Duodenal mucosa (tissue), 2 donors: ENCODE data around the gene ELAVL2.

ENCODE experiments used
- H3K27ac ChIP-seq: one replicate; pipeline ENCODE4 v1.7.0; 2013; ENCODE audit warnings: low read depth, low read length
- H3K27me3 ChIP-seq, 2 donors: one replicate each; pipeline ENCODE4 v1.7.0; 2013; ENCODE audit warnings: low read length in 2 of 2, control low read depth in 1 of 2; ENCODE audit not compliant: insufficient read depth in 2 of 2, control insufficient read depth in 1 of 2
- H3K36me3 ChIP-seq, 2 donors: one replicate each; pipeline ENCODE4 v1.7.0; 2013; ENCODE audit warnings: low read length in 2 of 2, control low read depth in 1 of 2; ENCODE audit not compliant: insufficient read depth in 2 of 2, control insufficient read depth in 1 of 2
- H3K4me1 ChIP-seq, 2 donors: one replicate each; pipeline ENCODE4 v1.7.0; 2013; ENCODE audit warnings: low read length in 2 of 2, control low read depth in 1 of 2; ENCODE audit not compliant: insufficient read depth in 2 of 2, control insufficient read depth in 1 of 2
- H3K4me3 ChIP-seq, 2 donors: one replicate each; pipeline ENCODE4 v1.7.0; 2013; ENCODE audit warnings: low read length in 2 of 2, low read depth in 1 of 2
- H3K9ac ChIP-seq, 2 donors: one replicate each; pipeline ENCODE4 v1.7.0; 2013; ENCODE audit warnings: low read length in 2 of 2, low read depth in 1 of 2
- H3K9me3 ChIP-seq, 2 donors: one replicate each; pipeline ENCODE4 v1.7.0; 2013; ENCODE audit warnings: low read length in 2 of 2, control low read depth in 1 of 2; ENCODE audit not compliant: control insufficient read depth in 1 of 2

Gene ELAVL2

DNA sequence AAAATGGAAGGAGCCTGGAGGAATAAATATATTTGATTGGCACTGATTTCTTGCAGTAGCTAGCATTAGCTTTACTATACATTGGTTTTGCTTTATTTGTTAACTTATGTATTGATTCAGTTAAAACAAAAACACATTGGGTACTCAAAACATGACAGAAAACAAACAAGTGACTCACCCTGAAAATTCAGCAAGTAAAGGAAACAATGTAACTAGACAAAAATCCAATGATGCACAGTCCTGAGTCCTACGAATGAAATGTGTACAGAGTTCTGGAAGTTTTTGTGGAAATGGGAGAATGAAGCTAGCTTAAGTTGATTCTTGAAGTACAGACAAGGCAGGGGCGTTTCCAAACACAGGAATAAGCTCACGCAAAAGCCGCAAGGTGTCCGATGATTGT lies 175.0 kb downstream of the ELAVL2 start:
- Histone ChIP-seq H3K9ac (no peak overlapping the region), H3K4me3 (no peak overlapping the region), H3K36me3 (no peaks in the 10 kb centered on the region), H3K9me3 (peaks cover 0 to 9% of the 10 kb centered on the region in 2 donors), H3K4me1 (no peaks in the 10 kb centered on the region), H3K27ac (no peak overlapping the region), H3K27me3 (no peaks in the 10 kb centered on the region)

DNA sequence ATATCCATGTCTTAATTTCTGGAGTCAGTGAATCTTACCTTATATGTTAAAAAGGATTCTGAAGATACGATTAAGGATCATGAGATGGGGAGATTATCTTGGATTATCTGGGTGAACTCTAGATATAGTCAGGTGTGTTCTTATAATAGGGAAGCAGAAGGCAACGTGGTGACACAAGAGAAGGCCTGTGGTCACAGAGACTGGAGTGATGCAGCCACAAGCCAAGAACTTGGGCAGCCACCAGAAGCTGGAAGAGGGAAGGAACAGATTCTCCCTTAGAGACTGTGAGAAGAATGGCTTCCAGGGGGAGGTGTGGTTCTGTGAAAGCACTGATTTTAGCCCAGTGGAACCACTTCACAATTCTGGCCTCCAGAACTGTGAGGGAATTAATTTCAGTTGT lies 177.4 kb downstream of the ELAVL2 start:
- Histone ChIP-seq H3K4me3 (no peak overlapping the region), H3K9me3 (peaks cover 0 to 14% of the 10 kb centered on the region in 2 donors), H3K9ac (no peak overlapping the region), H3K36me3 (no peaks in the 10 kb centered on the region), H3K27me3 (no peaks in the 10 kb centered on the region), H3K27ac (no peak overlapping the region), H3K4me1 (no peaks in the 10 kb centered on the region)

DNA sequence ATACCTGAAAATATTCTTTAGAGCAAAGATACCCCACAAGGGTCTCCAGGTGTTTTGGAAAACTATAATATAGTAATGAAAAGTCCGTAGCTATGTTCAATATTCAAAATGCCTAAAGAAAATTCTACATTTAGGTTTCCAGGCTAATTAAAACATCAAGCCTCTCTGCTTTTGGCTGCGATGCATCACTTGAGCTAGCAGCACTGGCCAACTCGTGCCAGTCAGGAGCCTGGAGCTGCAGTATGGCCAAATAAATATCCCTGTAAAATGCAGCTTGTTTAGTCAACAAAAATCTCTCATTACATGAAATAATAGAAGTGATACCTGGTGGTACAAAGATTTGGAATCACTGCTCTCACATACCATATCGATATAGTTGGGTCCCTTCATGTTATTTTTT lies 181.1 kb downstream of the ELAVL2 start:
- peaks cover 0 to 10% of the 10 kb centered on the region in 2 donors for H3K9me3 ChIP-seq
- H3K27me3 ChIP-seq: no peaks in the 10 kb centered on the region
- H3K36me3 ChIP-seq: no peaks in the 10 kb centered on the region
- H3K9ac ChIP-seq: no peak overlapping the region
- no peaks in the 10 kb centered on the region for H3K4me1 ChIP-seq
- H3K27ac ChIP-seq: no peak overlapping the region
- no peak overlapping the region for H3K4me3 ChIP-seq

DNA sequence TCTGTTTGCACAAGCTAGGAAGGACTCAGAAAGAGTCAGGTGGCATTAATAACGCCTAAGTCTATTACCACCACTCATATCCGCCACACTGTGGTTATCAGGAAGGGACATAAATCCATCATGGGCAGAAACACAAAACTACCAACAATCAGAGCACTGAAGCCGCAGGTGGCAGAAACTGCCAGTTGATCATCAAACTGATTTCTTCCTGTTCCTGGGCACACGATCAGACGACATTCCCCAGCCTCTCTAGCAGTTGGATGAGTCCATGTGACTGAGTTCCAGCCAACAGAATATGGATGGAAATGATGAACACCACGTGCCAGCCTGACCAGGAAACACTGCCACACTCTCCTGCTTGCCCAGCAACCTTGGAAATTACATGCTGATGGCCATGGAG lies 181.7 kb downstream of the ELAVL2 start:
- Histone ChIP-seq H3K9ac (no peak overlapping the region), H3K36me3 (no peaks in the 10 kb centered on the region), H3K27me3 (no peaks in the 10 kb centered on the region), H3K27ac (no peak overlapping the region), H3K9me3 (peaks cover 0 to 10% of the 10 kb centered on the region in 2 donors), H3K4me3 (no peak overlapping the region), H3K4me1 (no peaks in the 10 kb centered on the region)

DNA sequence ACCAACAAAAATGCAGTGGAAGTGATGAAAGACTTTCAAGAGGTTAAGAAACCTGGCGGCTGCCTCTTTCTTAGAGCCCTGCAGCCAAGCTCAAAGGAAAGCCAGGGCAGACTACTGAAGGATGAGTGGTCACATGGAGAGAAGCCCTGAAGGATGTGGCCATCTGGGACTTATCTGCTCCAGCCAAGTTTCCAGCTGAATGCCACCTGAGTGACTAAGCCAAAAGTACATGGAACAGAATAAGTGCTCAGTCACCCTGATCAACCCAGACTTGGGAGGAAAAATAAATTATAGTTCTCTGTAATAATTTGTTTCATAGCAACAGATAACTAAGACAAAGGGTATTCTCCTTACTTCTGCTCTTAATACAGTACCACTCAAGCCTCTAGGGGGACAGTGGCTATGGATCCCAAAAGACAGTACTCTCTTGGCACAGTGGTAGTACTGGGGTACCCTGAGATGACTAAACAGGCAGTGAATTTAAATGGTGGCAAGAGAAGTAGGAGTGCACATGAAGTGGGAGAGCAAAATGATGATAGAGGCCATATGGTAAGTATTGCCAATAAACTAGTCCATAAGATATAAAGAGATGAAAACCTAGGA lies 182.3 kb downstream of the ELAVL2 start:
- Histone ChIP-seq H3K27me3 (no peaks in the 10 kb centered on the region), H3K9ac (no peak overlapping the region), H3K4me1 (no peaks in the 10 kb centered on the region), H3K36me3 (no peaks in the 10 kb centered on the region), H3K4me3 (no peak overlapping the region), H3K27ac (no peak overlapping the region), H3K9me3 (peaks cover 0 to 10% of the 10 kb centered on the region in 2 donors)
